ENCODE results near the gene COL6A2.
"Not testable (repeated sequence)": the region's sequence is repeated elsewhere in the genome, so short reads cannot be mapped to it uniquely, and the experiment has no call there.

COL6A2 gene

GRCh38 chr21:46097336-46098293 lies at the start of gene COL6A2:
TSS of gene COL6A2 (plus strand) at chr21:46098112.
- no peak for DNase-seq

GRCh38 chr21:46048926-46049889 lies 48.7 kb upstream of the COL6A2 start:
- DNase-seq, result peak; percentile 61

DNA sequence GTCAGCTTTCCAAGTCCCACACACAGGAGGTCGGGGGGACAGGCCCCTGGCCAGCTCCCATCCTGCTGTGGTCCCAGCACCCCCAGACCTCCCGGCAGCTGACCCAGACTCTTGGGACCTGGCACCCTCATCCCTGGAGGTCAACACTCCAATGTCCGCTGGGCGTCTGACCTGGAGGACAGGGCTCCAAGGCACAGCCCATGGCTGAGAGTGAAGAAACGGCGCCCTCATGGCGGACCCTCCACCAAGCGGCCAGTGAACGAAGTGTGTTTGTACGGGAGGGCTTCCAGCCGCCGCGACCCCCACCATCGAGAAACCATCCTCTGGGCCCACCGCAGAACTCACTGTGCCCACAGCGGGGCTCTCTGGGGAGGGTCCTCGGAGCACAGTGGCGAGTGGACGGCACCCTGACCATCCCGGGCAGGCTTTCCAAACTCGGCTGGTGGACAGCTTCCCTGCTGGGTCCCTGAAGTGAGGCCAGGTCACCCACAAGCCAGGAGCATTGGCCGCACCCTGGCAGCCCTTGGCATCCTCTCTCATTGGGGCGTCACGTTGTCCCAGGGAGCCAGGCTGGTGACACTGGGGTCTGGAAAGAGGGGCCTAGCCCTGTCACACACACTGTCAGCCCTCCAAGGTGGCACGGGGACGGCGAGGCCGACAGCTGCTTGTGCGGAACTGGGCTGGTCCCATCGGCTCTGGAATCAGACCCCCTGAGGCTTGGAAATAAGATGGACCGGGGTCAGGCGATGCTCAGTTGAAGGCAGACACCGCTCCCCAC lies 47.8 kb upstream of the COL6A2 start:
- DNase-seq, result no peak

DNA sequence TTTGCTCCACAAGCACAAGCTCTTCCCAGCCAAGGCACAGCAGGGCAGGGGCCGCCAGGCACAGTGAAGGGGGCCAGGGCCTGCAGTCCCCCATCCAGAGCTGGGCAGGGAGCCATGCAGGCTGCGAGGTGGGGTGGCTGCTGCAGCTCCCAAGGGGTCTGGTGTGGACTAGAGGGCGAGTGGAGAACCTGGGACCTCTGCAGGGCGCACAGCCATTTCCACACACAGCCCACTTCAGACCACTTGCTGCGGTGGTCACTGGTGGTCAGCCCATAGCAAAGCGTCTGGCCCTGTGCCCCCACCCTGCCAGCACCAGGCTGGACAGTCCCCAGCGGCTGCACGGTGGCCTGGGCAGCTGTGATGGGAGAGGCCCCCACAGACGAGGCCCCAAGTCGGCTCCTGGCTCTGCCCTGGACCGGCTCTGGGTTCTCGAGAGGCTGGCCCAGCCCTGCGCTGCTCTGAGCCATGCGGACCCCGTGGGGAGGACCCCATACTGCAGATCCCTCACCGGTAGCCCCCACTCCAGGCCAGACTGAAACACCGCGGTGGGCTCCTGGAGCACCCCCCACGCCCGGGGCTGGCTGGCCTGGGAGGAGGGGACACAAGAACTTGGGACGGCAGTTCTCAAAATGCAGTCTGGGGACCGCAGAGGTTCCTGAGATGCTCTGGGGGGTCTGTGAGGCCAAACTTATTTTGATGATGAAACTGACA lies 47.1 kb upstream of the COL6A2 start:
- DNase-seq, result no peak

GRCh38 chr21:46051379-46051770 lies 46.5 kb upstream of the COL6A2 start:
- no peak for DNase-seq

GRCh38 chr21:46051821-46052675 lies 45.9 kb upstream of the COL6A2 start:
- no peak for DNase-seq

DNA sequence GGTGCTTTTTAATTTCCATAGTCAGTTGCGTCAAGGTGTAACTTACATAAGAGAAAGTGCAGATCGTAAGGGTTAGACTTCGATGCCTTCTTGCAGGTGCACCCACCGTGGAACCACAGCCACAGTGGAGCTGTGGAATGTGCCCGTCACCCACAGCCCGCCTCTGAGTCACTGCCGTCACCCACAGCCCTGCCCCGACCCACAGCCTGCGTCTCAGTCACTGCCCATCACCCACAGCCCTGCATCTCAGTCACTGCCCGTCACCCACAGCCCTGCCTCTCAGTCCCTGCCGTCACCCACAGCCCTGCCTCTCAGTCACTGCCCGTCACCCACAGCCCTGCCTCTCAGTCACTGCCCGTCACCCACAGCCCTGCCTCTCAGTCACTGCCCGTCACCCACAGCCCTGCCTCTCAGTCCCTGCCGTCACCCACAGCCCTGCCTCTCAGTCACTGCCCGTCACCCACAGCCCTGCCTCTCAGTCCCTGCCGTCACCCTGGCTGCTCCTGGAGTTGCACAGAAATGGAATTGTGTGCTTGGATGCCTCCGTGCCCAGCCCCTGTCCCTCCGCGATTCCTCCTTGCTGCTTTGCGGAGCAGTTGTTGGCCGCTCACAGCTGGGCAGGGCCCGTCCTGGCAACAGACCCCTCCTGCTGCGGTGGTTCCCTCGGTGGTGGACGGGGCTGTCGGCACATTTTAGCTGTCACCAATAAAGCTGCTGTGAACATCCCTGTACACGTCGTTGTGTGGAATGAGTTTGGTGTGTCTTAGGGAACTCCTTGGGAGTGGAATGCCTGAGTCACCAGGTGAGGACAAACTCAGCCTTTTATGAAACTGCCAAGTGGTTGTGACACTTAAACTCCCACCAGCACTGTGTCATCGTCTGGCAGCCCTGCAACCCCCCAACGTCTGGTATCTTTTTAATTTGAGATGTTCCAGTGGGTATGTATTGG lies 44.9 kb upstream of the COL6A2 start:
- DNase-seq, result no peak

DNA sequence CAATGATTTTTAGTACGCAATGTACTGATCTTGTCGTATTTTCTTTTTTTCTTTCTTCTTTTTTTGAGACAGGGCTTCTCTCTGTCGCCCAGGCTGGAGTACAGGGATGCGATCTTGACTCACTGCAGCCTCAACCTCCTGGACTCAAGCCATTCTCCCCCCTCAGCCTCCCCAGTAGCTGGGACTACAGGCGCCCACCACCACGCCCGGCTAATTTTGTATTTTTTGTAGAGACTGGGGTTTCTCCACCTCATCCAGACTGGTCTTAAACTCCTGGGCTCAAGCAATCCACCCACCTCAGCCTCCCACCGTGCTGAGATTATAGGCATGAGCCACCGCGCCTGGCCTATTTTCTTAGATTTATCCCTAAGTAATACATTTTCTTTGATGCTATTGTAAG lies 43.9 kb upstream of the COL6A2 start:
- DNase-seq, result no peak

GRCh38 chr21:46054451-46054881 lies 43.4 kb upstream of the COL6A2 start:
- no peak for DNase-seq

GRCh38 chr21:46055863-46056281 lies 42.0 kb upstream of the COL6A2 start:
- DNase-seq, result no peak

GRCh38 chr21:46056450-46056903 lies 41.4 kb upstream of the COL6A2 start:
- DNase-seq, result no peak

- DNase-seq, result no peak
These were observed 40.7 kb upstream of the COL6A2 start for GRCh38 chr21:46057111-46057709.

- no peak for DNase-seq
These were observed 40.1 kb upstream of the COL6A2 start for GRCh38 chr21:46057710-46058241.

GRCh38 chr21:46058431-46059145 lies 39.3 kb upstream of the COL6A2 start:
- DNase-seq, result no peak

GRCh38 chr21:46059195-46059594 lies 38.7 kb upstream of the COL6A2 start:
- no peak for DNase-seq

DNA sequence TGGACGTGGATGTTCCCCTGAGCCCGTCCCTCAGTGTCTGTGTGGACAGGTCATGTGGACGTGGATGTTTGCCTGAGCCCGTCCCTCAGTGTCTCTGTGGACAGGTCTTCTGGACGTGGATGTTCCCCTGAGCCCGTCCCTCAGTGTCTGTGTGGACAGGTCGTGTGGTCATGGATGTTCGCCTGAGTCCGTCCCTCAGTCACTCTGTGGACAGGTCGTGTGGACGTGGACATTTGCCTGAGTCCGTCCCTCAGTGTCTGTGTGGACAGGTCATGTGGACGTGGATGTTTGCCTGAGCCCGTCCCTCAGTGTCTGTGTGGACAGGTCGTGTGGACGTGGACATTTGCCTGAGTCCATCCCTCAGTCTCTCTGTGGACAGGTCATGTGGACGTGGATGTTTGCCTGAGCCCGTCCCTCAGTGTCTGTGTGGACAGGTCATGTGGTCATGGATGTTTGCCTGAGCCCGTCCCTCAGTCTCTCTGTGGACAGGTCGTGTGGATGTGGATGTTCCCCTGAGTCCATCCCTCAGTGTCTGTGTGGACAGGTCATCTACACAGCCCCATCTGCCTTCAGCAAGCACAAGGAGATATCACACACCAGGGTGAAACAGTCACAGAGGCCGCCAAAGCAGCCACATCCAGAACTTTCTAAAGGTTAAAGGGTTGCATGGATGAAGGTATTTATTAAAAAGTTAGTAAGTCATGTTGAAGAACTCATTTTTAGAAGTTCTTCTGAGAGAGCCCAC lies 38.0 kb upstream of the COL6A2 start:
- DNase-seq, result not testable (repeated sequence)

DNA sequence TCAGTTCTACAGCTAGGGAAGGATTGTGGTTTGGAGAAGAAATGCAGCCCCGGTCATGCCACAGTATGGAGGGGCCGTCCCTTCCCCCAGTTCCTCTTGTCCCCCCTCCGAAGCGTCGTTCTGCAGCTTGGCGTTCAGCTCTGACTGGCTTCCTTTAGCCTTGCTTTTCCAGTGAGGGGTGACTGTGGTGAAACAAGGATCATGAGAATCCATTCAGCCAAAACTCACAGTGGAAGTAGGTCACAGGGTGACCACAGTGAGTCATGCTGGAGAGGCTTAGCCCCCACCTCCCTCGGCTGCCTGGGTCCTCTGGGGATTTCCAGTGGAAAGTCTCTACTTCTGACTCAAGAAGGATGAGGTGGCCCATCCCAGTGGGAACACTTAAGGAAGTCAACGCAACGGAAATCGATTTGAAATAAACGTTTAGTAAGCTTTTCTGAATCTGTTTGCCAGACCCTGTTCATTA lies 37.3 kb upstream of the COL6A2 start:
- no peak for DNase-seq

Data from NCI-H1092 treated with DMSO at 0.1 percent for 48 hours (cell line).